ENCODE data around the gene ITPR1.

DNA sequence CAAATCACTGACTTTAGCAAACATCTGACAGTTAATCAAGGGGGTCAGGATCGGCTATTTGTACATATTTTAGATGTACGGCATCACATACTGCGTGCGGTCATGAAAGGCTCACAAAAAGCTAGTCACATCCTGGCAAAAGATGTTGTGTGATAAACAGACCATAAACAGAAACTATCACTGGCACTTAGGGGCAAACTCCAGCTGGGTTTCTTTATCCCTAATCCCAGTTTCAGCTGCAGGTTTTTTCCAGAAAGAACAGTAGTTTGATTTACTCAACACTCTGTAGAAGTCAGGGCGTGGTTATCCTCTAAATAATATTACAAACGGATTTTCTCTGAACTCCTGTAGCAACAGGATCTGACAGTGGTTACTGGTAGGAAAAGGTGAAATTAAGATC, 373.7 kb downstream of the ITPR1 start:
- TF ChIP-seq POLR2AphosphoS5 (IDR thresholded peaks at IDR 0.05) (peak in 1 of 3 donors; percentile 12), CTCF (IDR thresholded peaks at IDR 0.05) (no peak)
